Sigmoid colon (tissue), 4 donors: ENCODE measurements around the gene VGLL1.

Experiments
- POLR2AphosphoS5 ChIP-seq, 4 donors: sonication (generic); formaldehyde crosslinking; IDR thresholded peaks; one replicate each; pipeline ENCODE4 v1.6.1; 2017; ENCODE audit warnings: antibody characterized with exemption in 4 of 4
- TF ChIP-seq, protein P1 (sequence below), 4 experiments: fragments of 450-650 bp in 3 of 4; fragments of 200-600 bp in 1 of 4; IDR thresholded peaks; one replicate each; pipeline ENCODE4 v1.5.1; 2016 to 2019; ENCODE audit warnings: antibody characterized with exemption in 4 of 4, mild to moderate bottlenecking in 3 of 4, moderate library complexity in 2 of 4

DNA sequence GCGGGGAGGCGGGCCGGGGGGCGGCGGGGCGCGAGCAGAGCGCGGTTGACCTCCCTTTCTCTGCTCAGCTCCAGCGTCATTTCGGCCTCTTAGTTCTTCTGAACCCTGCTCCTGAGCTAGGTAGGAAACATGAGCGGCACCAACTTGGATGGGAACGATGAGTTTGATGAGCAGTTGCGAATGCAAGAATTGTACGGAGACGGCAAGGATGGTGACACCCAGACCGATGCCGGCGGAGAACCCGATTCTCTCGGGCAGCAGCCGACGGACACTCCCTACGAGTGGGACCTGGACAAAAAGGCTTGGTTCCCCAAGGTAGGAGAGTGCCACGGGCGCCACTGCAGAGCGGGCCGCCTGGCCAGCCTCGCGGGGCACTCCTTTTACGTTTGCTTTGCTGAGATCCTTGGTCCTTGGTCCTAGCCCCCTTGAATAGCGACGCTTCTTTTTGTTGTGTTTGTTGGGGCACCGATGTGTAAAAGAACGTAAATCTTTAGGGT lies 34.4 kb upstream of the VGLL1 start, which contains the start of gene HTATSF1:
- TF ChIP-seq, protein P1, sequence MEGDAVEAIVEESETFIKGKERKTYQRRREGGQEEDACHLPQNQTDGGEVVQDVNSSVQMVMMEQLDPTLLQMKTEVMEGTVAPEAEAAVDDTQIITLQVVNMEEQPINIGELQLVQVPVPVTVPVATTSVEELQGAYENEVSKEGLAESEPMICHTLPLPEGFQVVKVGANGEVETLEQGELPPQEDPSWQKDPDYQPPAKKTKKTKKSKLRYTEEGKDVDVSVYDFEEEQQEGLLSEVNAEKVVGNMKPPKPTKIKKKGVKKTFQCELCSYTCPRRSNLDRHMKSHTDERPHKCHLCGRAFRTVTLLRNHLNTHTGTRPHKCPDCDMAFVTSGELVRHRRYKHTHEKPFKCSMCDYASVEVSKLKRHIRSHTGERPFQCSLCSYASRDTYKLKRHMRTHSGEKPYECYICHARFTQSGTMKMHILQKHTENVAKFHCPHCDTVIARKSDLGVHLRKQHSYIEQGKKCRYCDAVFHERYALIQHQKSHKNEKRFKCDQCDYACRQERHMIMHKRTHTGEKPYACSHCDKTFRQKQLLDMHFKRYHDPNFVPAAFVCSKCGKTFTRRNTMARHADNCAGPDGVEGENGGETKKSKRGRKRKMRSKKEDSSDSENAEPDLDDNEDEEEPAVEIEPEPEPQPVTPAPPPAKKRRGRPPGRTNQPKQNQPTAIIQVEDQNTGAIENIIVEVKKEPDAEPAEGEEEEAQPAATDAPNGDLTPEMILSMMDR (IDR thresholded peaks at IDR 0.05) = no peak
- peak; percentile 49 to 67 (median 62) for TF ChIP-seq POLR2AphosphoS5 (IDR thresholded peaks at IDR 0.05)
